HEK293 (cell line): Measurements from ENCODE around the gene BSDC1.

Experiments
- CTCF ChIA-PET: fragments of 350-600 bp; formaldehyde crosslinking; extraction: SDS; loops from one replicate; lab custom pipeline; 2021; ENCODE audit warnings: antibody characterized with exemption; lab: Yijun Ruan, JAX
- POLR2A ChIA-PET: fragments of 300-600 bp; formaldehyde crosslinking; extraction: SDS; loops from one replicate; lab custom pipeline; 2020; ENCODE audit warnings: antibody characterized with exemption, inconsistent platforms; lab: Yijun Ruan, JAX
- H3K27ac ChIP-seq: fragments of 200-500 bp; sonication (Bioruptor generic); 2 replicates; pipeline ENCODE4 v1.5.1; 2014; ENCODE audit warnings: low read depth, low read length, control low read depth, inconsistent platforms; ENCODE audit errors: extremely low read depth
- H3K36me3 ChIP-seq, 2 experiments: fragments of 200-500 bp in 1 of 2; sonication (Bioruptor generic) in 1 of 2; 1 replicate in 1 of 2; 2 replicates in 1 of 2; pipeline ENCODE4 v1.5.1; 2014 to 2017; ENCODE audit warnings: inconsistent platforms in 2 of 2, low read length in 2 of 2; ENCODE audit not compliant: control insufficient read depth in 2 of 2, insufficient read depth in 1 of 2
- H3K4me1 ChIP-seq: fragments of 200-500 bp; sonication (Bioruptor generic); 2 replicates; pipeline ENCODE4 v1.5.1; 2014; ENCODE audit warnings: mild to moderate bottlenecking, low read length, inconsistent platforms; ENCODE audit not compliant: control insufficient read depth, insufficient read depth
- H3K4me3 ChIP-seq: 2 replicates; pipeline ENCODE4 v1.5.1; 2011; ENCODE audit warnings: low read depth, mild to moderate bottlenecking, control low read depth, low read length, moderate library complexity
- H3K9me3 ChIP-seq: fragments of 200-500 bp; sonication (Bioruptor generic); 2 replicates; pipeline ENCODE4 v1.5.1; 2014; ENCODE audit warnings: low read depth, low read length, inconsistent platforms; ENCODE audit not compliant: control insufficient read depth, insufficient read depth
- BCL11A ChIP-seq: fragments of 450-650 bp; formaldehyde crosslinking; IDR thresholded peaks from 2 replicates; pipeline ENCODE4 v1.5.1; 2016; ENCODE audit warnings: low read depth, missing biosample characterization, missing genetic modification characterization
- GLIS2 ChIP-seq: fragments of 450-650 bp; formaldehyde crosslinking; IDR thresholded peaks from 2 replicates; pipeline ENCODE4 v1.5.1; 2016; ENCODE audit warnings: missing biosample characterization, missing genetic modification characterization
- HOXC10 ChIP-seq: sonication (generic); formaldehyde crosslinking; IDR thresholded peaks from 2 replicates; pipeline ENCODE4 v1.8.1; 2023; ENCODE audit warnings: mild to moderate bottlenecking, missing genetic modification reagents
- MZF1 ChIP-seq: fragments of 450-650 bp; formaldehyde crosslinking; IDR thresholded peaks from 2 replicates; pipeline ENCODE4 v1.5.1; 2017; ENCODE audit warnings: missing biosample characterization, missing genetic modification characterization, borderline replicate concordance
- PRDM1 ChIP-seq: fragments of 450-650 bp; formaldehyde crosslinking; IDR thresholded peaks from 2 replicates; pipeline ENCODE4; 2016; ENCODE audit warnings: missing biosample characterization, missing genetic modification characterization
- SETDB1 ChIP-seq: IDR thresholded peaks from one replicate; pipeline ENCODE4 v1.6.1; 2017; ENCODE audit warnings: mild to moderate bottlenecking, low read length, moderate library complexity, mixed read lengths; ENCODE audit not compliant: insufficient read length
- ZBTB1 ChIP-seq: fragments of 450-650 bp; formaldehyde crosslinking; IDR thresholded peaks from 2 replicates; pipeline ENCODE4 v1.5.1; 2016; ENCODE audit warnings: missing biosample characterization, missing genetic modification characterization
- ZBTB21 ChIP-seq: fragments of 450-650 bp; formaldehyde crosslinking; IDR thresholded peaks from 2 replicates; pipeline ENCODE4 v1.5.1; 2017; ENCODE audit warnings: missing biosample characterization, missing genetic modification characterization
- ZNF155 ChIP-seq: fragments of 450-650 bp; formaldehyde crosslinking; IDR thresholded peaks from 2 replicates; pipeline ENCODE4 v1.5.1; 2016; ENCODE audit warnings: missing biosample characterization, missing genetic modification characterization
- ZNF239 ChIP-seq: fragments of 450-650 bp; formaldehyde crosslinking; IDR thresholded peaks from 2 replicates; pipeline ENCODE4 v1.5.1; 2016; ENCODE audit warnings: missing biosample characterization, missing genetic modification characterization
- ZNF292 ChIP-seq: fragments of 450-650 bp; formaldehyde crosslinking; IDR thresholded peaks from 2 replicates; pipeline ENCODE4 v1.5.1; 2016; ENCODE audit warnings: low read depth, missing biosample characterization, missing genetic modification characterization, borderline replicate concordance
- ZNF311 ChIP-seq: fragments of 450-650 bp; formaldehyde crosslinking; IDR thresholded peaks from 2 replicates; pipeline ENCODE4 v1.5.1; 2017; ENCODE audit warnings: missing biosample characterization, missing genetic modification characterization, borderline replicate concordance
- ZNF530 ChIP-seq: fragments of 450-650 bp; formaldehyde crosslinking; IDR thresholded peaks from 2 replicates; pipeline ENCODE4 v1.5.1; 2016; ENCODE audit warnings: low read depth, missing biosample characterization, missing genetic modification characterization
- ZNF561 ChIP-seq: fragments of 450-650 bp; IDR thresholded peaks from 2 replicates; pipeline ENCODE4 v1.5.1; 2018; ENCODE audit warnings: missing biosample characterization, missing genetic modification characterization, borderline replicate concordance
- ZNF571 ChIP-seq: fragments of 450-650 bp; formaldehyde crosslinking; IDR thresholded peaks from 2 replicates; pipeline ENCODE4 v1.5.0; 2017; ENCODE audit warnings: missing biosample characterization, missing genetic modification characterization
- ZNF585B ChIP-seq: fragments of 450-650 bp; formaldehyde crosslinking; IDR thresholded peaks from 2 replicates; pipeline ENCODE4 v1.5.1; 2016; ENCODE audit warnings: missing biosample characterization, missing genetic modification characterization
- ZNF610 ChIP-seq: fragments of 450-650 bp; formaldehyde crosslinking; IDR thresholded peaks from 2 replicates; pipeline ENCODE4 v1.5.1; 2016; ENCODE audit warnings: missing biosample characterization, missing genetic modification characterization, borderline replicate concordance
- ZNF623 ChIP-seq: fragments of 450-650 bp; formaldehyde crosslinking; IDR thresholded peaks from 2 replicates; pipeline ENCODE4 v1.5.1; 2016; ENCODE audit warnings: missing biosample characterization, missing genetic modification characterization
- ZNF658 ChIP-seq: fragments of 450-650 bp; formaldehyde crosslinking; IDR thresholded peaks from 2 replicates; pipeline ENCODE4; 2016; ENCODE audit warnings: missing biosample characterization, missing genetic modification characterization
- ZNF776 ChIP-seq: fragments of 450-650 bp; formaldehyde crosslinking; IDR thresholded peaks from 2 replicates; pipeline ENCODE4 v1.5.0; 2017; ENCODE audit warnings: missing biosample characterization, missing genetic modification characterization, borderline replicate concordance
- ZXDB ChIP-seq: fragments of 450-650 bp; formaldehyde crosslinking; IDR thresholded peaks from 2 replicates; pipeline ENCODE4 v1.5.1; 2016; ENCODE audit warnings: missing biosample characterization, missing genetic modification characterization
- TF ChIP-seq, protein P1 (sequence below): sonication (generic); formaldehyde crosslinking; IDR thresholded peaks from 2 replicates; pipeline ENCODE4 v1.8.1; 2022; ENCODE audit warnings: mild to moderate bottlenecking, moderate library complexity, missing genetic modification reagents
- TF ChIP-seq, protein P2 (sequence below): fragments of 450-650 bp; formaldehyde crosslinking; IDR thresholded peaks from 2 replicates; pipeline ENCODE4 v1.5.1; 2016; ENCODE audit warnings: missing biosample characterization, missing genetic modification characterization
- TF ChIP-seq, protein P3 (sequence below): fragments of 450-650 bp; formaldehyde crosslinking; IDR thresholded peaks from 2 replicates; pipeline ENCODE4 v1.5.1; 2016; ENCODE audit warnings: missing biosample characterization, missing genetic modification characterization
- TF ChIP-seq, protein P4 (sequence below): fragments of 450-650 bp; formaldehyde crosslinking; IDR thresholded peaks from 2 replicates; pipeline ENCODE4 v1.5.1; 2016; ENCODE audit warnings: missing biosample characterization, missing genetic modification characterization
- TF ChIP-seq, protein P5 (sequence below): fragments of 450-650 bp; formaldehyde crosslinking; IDR thresholded peaks from 2 replicates; pipeline ENCODE4 v1.5.1; 2017; ENCODE audit warnings: missing biosample characterization, missing genetic modification characterization

BSDC1 gene

DNA sequence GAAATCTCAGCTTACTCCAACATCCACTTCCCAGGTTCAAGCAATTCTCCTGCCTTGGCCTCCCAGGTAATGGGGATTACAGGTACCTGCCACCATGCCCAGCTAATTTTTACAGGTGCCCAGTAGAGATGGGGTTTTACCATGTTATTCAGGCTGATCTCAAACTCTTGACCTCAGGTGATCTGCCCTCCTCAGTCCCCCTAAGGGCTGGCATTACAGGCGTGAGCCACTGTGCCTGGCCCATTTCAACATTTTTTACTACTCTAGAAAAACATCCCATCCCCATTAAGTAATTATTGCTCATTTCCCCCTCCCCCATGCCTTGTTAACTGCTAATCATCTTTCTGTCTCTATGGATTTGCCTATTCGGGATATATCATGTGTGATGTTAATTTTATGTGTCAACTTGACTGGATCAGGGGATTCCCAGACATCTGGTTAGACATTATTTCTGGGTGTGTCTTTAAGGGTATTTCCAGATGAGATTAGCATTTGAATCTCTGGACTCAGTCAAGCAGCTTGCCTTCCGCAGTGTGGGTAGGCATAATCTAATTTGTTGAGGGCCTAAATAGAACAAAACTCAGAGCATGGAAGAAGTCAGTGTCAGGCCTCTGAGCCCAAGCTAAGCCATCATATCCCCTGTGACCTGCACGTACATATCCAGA lies 37.6 kb upstream of the BSDC1 start:
- Histone ChIP-seq H3K4me3 (no peak overlapping the region), H3K36me3 (no peaks in the 10 kb centered on the region)
- POLR2A ChIA-PET = no interaction called here
- TF ChIP-seq, protein P1, sequence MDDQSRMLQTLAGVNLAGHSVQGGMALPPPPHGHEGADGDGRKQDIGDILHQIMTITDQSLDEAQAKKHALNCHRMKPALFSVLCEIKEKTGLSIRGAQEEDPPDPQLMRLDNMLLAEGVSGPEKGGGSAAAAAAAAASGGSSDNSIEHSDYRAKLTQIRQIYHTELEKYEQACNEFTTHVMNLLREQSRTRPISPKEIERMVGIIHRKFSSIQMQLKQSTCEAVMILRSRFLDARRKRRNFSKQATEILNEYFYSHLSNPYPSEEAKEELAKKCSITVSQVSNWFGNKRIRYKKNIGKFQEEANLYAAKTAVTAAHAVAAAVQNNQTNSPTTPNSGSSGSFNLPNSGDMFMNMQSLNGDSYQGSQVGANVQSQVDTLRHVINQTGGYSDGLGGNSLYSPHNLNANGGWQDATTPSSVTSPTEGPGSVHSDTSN = no peak
- TF ChIP-seq, protein P2, sequence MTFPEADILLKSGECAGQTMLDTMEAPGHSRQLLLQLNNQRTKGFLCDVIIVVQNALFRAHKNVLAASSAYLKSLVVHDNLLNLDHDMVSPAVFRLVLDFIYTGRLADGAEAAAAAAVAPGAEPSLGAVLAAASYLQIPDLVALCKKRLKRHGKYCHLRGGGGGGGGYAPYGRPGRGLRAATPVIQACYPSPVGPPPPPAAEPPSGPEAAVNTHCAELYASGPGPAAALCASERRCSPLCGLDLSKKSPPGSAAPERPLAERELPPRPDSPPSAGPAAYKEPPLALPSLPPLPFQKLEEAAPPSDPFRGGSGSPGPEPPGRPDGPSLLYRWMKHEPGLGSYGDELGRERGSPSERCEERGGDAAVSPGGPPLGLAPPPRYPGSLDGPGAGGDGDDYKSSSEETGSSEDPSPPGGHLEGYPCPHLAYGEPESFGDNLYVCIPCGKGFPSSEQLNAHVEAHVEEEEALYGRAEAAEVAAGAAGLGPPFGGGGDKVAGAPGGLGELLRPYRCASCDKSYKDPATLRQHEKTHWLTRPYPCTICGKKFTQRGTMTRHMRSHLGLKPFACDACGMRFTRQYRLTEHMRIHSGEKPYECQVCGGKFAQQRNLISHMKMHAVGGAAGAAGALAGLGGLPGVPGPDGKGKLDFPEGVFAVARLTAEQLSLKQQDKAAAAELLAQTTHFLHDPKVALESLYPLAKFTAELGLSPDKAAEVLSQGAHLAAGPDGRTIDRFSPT (tag by site-specific recombination) = no peak
- TF ChIP-seq ZNF561 (tag by site-specific recombination) (no peak), ZBTB1 (tag by site-specific recombination) (no peak), HOXC10 (CRISPR knock-in tag) (no peak), GLIS2 (tag by site-specific recombination) (no peak), ZNF585B (tag by site-specific recombination) (no peak), MZF1 (tag by site-specific recombination) (no peak), ZNF292 (tag by site-specific recombination) (no peak), ZNF311 (tag by site-specific recombination) (no peak)
- TF ChIP-seq, protein P3, sequence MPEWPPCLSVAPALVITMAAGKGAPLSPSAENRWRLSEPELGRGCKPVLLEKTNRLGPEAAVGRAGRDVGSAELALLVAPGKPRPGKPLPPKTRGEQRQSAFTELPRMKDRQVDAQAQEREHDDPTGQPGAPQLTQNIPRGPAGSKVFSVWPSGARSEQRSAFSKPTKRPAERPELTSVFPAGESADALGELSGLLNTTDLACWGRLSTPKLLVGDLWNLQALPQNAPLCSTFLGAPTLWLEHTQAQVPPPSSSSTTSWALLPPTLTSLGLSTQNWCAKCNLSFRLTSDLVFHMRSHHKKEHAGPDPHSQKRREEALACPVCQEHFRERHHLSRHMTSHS (tag by site-specific recombination) = no peak
- TF ChIP-seq, protein P4, sequence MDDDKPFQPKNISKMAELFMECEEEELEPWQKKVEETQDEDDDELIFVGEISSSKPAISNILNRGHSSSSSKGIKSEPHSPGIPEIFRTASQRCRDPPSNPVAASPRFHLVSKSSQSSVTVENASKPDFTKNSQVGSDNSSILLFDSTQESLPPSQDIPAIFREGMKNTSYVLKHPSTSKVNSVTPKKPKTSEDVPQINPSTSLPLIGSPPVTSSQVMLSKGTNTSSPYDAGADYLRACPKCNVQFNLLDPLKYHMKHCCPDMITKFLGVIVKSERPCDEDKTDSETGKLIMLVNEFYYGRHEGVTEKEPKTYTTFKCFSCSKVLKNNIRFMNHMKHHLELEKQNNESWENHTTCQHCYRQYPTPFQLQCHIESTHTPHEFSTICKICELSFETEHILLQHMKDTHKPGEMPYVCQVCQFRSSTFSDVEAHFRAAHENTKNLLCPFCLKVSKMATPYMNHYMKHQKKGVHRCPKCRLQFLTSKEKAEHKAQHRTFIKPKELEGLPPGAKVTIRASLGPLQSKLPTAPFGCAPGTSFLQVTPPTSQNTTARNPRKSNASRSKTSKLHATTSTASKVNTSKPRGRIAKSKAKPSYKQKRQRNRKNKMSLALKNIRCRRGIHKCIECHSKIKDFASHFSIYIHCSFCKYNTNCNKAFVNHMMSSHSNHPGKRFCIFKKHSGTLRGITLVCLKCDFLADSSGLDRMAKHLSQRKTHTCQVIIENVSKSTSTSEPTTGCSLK = no peak
- TF ChIP-seq, protein P5, sequence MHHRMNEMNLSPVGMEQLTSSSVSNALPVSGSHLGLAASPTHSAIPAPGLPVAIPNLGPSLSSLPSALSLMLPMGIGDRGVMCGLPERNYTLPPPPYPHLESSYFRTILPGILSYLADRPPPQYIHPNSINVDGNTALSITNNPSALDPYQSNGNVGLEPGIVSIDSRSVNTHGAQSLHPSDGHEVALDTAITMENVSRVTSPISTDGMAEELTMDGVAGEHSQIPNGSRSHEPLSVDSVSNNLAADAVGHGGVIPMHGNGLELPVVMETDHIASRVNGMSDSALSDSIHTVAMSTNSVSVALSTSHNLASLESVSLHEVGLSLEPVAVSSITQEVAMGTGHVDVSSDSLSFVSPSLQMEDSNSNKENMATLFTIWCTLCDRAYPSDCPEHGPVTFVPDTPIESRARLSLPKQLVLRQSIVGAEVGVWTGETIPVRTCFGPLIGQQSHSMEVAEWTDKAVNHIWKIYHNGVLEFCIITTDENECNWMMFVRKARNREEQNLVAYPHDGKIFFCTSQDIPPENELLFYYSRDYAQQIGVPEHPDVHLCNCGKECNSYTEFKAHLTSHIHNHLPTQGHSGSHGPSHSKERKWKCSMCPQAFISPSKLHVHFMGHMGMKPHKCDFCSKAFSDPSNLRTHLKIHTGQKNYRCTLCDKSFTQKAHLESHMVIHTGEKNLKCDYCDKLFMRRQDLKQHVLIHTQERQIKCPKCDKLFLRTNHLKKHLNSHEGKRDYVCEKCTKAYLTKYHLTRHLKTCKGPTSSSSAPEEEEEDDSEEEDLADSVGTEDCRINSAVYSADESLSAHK = no peak
- TF ChIP-seq, all 188 proteins: peak for 0
- H3K27ac ChIP-seq = no peak overlapping the region
- CTCF ChIA-PET = no interaction called here
- H3K4me1 ChIP-seq = no peaks in the 10 kb centered on the region
- H3K9me3 ChIP-seq = no peaks in the 10 kb centered on the region

DNA sequence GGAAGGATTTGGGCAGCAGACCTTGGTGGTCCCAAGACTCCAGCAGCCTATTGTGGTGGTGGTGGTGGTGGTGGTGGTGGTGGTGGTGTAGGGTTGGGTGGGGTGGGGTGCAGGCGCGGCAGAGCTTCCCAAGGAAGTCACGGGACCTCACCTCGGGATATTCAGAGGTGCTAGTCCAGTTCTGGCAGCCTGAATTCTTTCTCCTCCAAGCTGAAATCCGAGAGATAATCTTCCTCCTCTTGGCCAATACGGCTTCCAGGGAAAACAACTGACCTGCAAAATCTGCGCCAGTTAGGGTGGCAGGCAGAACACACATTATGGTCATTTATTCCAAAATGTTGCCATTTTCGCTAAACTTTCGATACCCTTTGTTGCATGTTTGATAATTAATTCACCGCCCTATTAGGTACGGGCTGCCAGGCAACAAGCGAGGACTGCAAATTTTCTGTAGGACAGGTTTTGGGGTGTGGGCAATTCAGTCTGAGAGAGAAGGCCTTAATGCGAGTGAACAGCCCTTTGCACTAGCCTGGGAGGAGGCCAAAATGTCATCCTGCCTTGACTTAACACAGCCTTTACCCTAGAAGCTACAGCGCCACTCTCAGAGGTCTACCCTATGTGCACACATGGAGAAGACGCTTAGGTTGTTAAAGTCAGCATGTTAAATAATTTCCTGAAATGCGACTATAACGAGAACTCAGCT lies 33.2 kb upstream of the BSDC1 start:
- Histone ChIP-seq H3K4me1 (no peaks in the 10 kb centered on the region), H3K9me3 (no peaks in the 10 kb centered on the region), H3K27ac (no peak overlapping the region), H3K4me3 (no peak overlapping the region), H3K36me3 (no peaks in the 10 kb centered on the region)
- ChIA-PET CTCF (interaction anchor here (0.6 to 1.8 kb wide), 5 partner anchors 8 to 259 kb away, joined by 3 to 6 read pairs (median 4); no protein-coding TSS in a partner anchor), POLR2A (no interaction called here)
- TF ChIP-seq ZNF776 (tag by site-specific recombination) = no peak
- no peak for TF ChIP-seq BCL11A (tag by site-specific recombination)
- no peak for TF ChIP-seq PRDM1 (tag by site-specific recombination)
- TF ChIP-seq ZNF239 (tag by site-specific recombination) = no peak
- TF ChIP-seq ZNF530 = no peak
- no peak for TF ChIP-seq ZNF155 (tag by site-specific recombination)
- TF ChIP-seq ZNF610 (tag by site-specific recombination) = no peak
- no peak for TF ChIP-seq ZBTB21 (tag by site-specific recombination)
- no peak for TF ChIP-seq ZNF623 (tag by site-specific recombination)
- TF ChIP-seq SETDB1 = no peak
- no peak for TF ChIP-seq ZNF658 (tag by site-specific recombination)
- TF ChIP-seq ZXDB (tag by site-specific recombination) = no peak
- TF ChIP-seq ZNF571 (tag by site-specific recombination) = no peak
